GM06990 (cell line): Measurements from ENCODE around the gene TMEM62.

ENCODE experiments used
- DNase-seq: peaks from one replicate; pipeline ENCODE4 v3.0.0-alpha.2; 2011; ENCODE audit not compliant: insufficient read length; ENCODE audit errors: extremely low read depth
- H3K27me3 ChIP-seq: replicated peaks from 2 replicates; pipeline ENCODE4 v1.6.0; 2011; ENCODE audit warnings: low read length; ENCODE audit not compliant: control insufficient read depth, insufficient read depth
- H3K36me3 ChIP-seq: 2 replicates; pipeline ENCODE4 v1.5.1; 2011; ENCODE audit warnings: low read length; ENCODE audit not compliant: control insufficient read depth, insufficient read depth
- H3K4me3 ChIP-seq: replicated peaks from 2 replicates; pipeline ENCODE4 v1.5.1; 2011; ENCODE audit warnings: low read depth, mild to moderate bottlenecking, control low read depth, low read length
- TF ChIP-seq, protein P1 (sequence below): IDR thresholded peaks from 2 replicates; pipeline ENCODE4 v1.5.1; 2011; ENCODE audit warnings: low read length, control low read depth, mild to moderate bottlenecking, inconsistent platforms; ENCODE audit not compliant: insufficient read depth, poor library complexity, severe bottlenecking

Gene TMEM62

GRCh38 chr15:43212299-43212698 lies 78.9 kb downstream of the TMEM62 start:
- no peaks in the 10 kb centered on the region; the same call in 1 of the 2 replicates for H3K27me3 ChIP-seq
- no peak overlapping the region for H3K4me3 ChIP-seq
- H3K36me3 ChIP-seq = no peaks in the 10 kb centered on the region
- TF ChIP-seq, protein P1, sequence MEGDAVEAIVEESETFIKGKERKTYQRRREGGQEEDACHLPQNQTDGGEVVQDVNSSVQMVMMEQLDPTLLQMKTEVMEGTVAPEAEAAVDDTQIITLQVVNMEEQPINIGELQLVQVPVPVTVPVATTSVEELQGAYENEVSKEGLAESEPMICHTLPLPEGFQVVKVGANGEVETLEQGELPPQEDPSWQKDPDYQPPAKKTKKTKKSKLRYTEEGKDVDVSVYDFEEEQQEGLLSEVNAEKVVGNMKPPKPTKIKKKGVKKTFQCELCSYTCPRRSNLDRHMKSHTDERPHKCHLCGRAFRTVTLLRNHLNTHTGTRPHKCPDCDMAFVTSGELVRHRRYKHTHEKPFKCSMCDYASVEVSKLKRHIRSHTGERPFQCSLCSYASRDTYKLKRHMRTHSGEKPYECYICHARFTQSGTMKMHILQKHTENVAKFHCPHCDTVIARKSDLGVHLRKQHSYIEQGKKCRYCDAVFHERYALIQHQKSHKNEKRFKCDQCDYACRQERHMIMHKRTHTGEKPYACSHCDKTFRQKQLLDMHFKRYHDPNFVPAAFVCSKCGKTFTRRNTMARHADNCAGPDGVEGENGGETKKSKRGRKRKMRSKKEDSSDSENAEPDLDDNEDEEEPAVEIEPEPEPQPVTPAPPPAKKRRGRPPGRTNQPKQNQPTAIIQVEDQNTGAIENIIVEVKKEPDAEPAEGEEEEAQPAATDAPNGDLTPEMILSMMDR = no peak
- DNase-seq = no peak

- DNase-seq = no peak
Observed at GRCh38 chr15:43212951-43213350, 79.6 kb downstream of the TMEM62 start.

DNA sequence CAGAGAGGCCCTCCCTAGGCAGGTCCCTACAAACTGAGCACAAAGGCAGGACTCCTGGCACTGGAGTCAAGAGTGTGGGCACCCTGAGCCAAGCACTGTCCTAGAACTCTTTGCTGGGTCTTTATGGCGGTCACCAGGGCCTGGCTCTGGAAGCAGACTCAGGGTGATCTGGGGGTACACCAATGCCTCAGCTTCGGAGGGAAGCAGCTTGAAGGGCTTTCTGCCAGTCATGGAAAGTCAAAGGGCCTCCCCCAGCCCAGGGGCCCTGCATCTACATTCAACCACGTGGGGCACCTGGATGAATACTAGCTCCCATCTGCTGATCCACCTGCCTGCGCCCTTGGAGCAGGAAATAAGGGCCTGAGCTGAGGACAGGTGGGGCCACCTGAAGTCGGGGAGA lies 80.1 kb downstream of the TMEM62 start:
- Histone ChIP-seq H3K36me3 (no peaks in the 10 kb centered on the region), H3K4me3 (no peak overlapping the region), H3K27me3 (no peaks in the 10 kb centered on the region)
- DNase-seq = no peak
- TF ChIP-seq, protein P1 = no peak

More at GRCh38 chr15:43212951-43213350, 79.6 kb downstream of the TMEM62 start:
- no peak overlapping the region for H3K4me3 ChIP-seq
- TF ChIP-seq, protein P1 = no peak
- no peaks in the 10 kb centered on the region for H3K36me3 ChIP-seq
- H3K27me3 ChIP-seq = no peaks in the 10 kb centered on the region

DNA sequence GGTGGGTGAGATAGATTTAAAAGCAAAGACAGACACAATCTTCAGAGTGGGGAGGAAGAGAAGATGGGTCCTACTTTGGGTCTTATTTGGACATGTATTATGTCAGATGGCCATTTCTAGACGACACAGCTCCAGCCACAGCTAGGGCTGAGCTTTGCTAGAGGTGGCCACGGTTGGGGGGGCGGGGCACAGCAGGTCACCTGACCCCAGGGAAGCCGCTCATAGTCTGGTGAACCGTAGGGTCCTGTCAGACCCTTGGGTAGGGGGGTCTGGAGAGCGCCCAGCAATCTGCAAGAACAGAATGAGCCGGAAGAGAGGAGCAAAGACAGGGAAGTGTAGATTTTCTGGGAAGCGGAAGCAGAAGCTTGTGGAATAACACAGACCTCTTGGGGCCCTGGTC lies 80.8 kb downstream of the TMEM62 start:
- TF ChIP-seq, protein P1 = no peak
- H3K36me3 ChIP-seq = no peaks in the 10 kb centered on the region
- no peaks in the 10 kb centered on the region for H3K27me3 ChIP-seq
- no peak for DNase-seq
- H3K4me3 ChIP-seq = no peak overlapping the region

GRCh38 chr15:43214592-43215295 lies 81.4 kb downstream of the TMEM62 start:
- no peak overlapping the region for H3K4me3 ChIP-seq
- H3K36me3 ChIP-seq = no peaks in the 10 kb centered on the region
- TF ChIP-seq, protein P1 = no peak
- no peaks in the 10 kb centered on the region for H3K27me3 ChIP-seq
- no peak for DNase-seq
